ENCODE data around the gene TMEM18.
A peak's percentile ranks its signal among the peaks of the same experiment; 100 is the strongest.
"Not testable (repeated sequence)": the region's sequence is repeated elsewhere in the genome, so short reads cannot be mapped to it uniquely, and the experiment has no call there.

Gene TMEM18

DNA sequence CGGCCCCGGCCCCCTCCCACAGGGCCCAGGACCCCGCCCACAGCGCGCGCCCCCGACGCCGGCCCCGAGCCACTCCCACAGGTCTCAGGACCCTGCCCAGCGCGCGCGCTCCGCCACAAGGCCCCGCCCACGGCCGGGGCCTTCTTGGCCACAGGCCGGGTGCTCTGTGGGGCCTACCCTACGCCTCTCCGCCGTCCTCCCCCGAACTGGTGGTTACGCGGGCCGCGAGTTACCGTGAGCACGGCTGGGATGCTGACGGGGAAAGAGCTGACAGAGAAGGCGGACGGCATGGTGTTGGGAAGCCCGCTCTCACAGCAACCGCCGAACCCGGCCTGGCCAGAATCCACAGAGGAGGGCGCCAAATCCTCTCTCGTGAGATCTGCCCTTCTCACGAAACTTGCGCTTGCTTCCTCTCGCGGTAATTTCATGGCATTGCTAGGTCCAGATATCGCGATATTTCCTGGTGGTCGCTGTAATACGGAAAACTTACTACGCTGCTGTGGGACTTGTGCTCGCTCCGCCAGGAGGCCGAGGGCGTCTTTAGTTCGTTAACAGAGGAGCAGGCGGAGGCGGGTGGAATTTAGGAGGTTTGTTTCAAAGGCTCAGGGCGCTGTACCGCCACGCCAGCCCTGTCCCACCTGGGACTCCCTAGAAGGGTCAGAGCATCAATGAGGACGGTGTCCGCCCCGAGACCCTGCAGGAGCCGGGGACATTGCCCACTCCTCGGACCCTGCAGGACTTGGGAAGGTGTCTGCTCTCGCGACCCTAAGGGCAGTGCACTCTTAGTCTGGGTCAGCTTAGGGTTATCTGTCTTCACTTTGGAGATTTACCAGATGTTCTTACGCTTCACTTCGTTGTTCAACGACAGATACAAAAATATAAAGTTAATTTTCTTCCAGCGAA, at the start of gene TMEM18:
Gene TMEM18 (minus strand): TSS at position 351 of the 903 bp plus-strand sequence. CDS start 61 bp downstream, at position 290.
- peak; percentile 96 for DNase-seq

DNA sequence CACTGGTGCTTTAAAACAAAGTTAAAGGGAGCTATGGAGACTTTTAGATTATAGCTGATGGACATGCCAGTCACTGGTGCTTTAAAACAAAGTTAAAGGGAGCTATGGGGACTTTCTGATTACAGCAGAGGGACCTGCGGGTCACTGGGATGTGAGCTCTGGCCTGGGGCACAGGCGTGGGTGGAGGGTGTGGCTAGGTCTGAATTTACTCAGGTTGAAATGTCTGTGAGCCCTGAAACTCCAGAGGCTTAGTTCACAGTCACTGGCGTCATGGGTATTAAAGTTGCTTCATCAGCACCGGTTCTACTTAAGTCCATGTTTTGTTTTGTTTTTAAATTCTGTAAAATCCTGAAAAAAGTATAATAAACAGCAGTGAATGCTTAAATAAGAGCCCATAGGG, 49.0 kb upstream of the TMEM18 start:
- no peak for DNase-seq

DNA sequence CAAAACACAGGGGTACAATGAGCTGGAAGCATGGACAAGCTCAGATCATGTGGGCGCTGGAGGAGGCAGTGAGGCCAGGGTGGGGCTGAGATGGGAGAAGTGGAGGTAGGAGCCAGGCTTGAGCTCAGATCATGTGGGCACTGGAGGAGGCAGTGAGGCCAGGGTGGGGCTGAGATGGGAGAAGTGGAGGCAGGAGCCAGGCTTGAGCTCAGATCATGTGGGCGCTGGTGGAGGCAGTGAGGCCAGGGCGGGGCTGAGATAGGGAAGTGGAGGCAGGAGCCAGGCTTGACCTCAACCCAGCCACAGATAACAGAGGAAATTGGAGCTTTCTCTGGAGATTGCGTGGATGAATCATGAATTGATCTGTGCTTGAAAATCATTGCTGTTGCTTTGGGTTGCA, 48.3 kb upstream of the TMEM18 start:
- no peak for DNase-seq

DNA sequence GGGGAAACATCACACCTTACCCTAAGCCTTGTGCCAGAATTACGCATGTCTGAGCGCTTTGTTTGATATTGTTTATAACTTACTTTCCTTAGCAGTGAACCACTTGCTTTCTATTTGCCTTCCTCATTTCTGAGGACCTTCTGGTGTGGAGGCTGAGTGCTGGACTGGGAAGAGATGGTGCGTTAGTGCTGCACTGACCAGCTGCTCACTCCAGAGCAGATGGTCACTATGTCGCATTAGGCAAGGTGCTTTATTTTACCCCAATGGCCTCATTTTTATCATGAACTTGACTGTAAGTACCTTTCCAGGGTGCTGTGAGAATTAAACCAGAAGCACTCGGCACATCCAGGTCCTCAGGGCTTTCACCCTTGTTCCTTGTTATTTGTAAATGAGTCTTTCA, 46.6 kb upstream of the TMEM18 start:
- DNase-seq = no peak

DNA sequence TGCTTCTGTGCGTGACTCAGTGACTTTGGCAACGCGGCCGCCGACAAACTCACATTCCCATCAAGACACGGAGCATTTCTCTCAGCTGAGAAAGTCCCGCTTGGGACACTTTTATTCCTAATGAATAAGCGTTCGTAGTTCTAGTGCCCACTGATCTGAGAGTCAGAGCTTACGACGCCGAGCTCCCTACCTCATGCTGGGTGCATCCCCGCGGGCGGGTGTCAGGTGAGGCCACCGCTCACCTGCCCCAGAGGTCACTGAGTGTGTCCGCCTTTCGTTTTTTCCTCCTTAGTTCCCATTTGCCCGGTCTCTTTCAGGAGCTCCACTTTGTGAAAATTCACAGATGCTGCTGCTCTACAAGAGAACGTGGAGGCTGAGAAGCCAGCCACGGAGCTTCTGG, 43.6 kb upstream of the TMEM18 start:
- no peak for DNase-seq

DNA sequence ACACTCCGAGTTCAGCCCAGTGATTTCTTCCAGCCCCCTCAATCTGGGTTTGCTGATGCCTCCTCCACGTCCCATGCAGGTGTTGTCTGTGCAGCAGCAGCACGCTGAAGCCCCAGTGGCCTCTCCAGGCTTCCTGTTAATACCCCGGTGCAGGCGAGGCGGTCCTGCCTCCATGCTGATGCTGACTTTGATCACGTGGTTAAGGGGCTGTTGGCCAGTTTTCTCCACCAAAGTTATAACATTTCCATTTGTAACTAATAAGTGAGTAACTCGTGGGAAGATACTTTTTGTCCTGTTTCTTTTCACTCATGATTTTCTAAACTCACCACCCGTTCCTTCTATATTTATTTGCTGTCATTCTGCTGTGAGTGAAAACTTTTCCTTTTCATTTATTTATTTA, 42.5 kb upstream of the TMEM18 start:
- DNase-seq = no peak

DNA sequence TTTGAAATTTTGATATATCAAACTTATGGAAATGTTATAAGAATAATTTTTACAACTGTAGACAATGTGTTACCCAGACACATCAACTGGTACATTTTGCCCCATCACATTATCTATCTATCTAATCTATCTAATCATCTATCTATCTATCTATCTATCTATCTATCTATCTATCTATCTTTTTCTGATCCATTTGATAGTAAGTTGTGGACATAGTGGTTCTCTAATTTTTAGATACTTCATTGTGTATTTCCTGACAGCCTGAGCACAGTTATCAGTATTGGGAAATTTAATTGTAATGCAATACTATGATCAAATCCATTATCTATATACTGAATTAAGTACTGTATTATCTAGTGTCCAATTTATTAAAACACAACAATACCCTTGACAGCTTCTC, 42.0 kb upstream of the TMEM18 start:
- no peak for DNase-seq

DNA sequence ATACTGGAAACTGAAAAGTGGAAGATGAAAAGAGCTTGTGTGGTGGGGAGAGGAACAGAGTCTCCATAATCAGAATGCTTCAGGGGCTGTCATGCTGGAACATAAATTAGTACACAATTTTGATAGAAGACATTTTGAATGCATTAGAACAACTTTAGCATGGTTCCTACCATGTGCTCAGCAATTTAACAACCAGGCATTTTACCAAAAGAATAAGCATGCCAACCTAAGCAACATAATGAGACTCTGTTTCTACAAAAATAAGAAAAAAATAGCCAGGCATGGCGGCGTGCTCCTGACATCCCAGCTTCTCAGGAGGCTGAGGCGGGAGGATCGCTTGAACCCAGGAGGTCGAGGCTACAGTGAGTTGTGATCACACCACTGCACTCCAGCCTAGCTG, 40.5 kb upstream of the TMEM18 start:
- DNase-seq = no peak

DNA sequence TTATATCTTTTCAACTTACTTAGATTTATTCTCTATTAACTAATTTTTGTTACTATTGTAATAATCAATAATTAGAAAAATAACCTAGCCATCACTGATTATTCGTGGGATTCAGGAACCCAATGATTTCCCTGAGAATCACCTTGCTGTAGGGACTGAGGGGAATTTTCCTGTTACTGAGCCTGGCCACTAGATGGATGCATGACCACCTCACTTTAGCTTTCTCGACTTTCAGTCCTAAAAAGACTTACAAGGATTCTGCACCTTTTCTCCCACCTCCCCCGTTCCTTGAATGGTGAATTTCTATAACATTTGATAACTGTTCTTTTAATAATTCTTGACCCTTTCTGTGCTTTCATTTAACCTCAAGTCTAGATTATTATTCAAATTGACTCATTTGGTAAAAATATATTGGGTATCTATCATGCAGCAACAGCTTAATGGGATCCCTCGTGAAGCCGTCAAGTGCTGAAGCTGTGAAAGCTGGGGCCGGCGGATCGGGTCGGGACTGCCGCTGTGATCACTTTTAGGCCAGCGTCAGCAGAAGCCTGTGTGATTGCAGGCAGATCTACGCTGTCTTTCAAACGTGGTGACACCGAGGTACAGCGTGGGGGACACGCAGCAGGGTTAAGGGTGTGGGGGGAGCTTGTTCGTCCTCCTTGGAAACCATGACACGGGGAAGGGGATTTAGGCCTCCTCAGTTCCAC, 38.8 kb upstream of the TMEM18 start:
- DNase-seq = no peak

DNA sequence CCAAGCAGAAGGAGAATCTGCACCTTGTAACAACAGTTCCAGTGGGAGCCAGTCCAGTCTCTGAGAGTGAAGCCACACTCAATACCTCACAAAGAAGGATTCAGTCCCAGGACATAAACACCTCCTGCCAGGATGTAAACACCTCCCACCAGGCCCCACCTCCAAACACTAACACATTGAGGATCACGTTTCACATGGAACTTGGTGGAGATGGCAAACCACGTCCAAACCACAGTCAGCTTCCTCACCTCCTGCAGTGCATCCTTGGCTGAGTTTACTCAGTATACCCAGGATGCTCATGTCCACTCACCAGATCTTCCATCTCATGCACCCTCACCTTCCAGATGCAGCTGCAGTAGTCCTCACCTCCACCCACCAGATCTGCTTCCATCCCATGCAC, 37.8 kb upstream of the TMEM18 start:
- DNase-seq = no peak

DNA sequence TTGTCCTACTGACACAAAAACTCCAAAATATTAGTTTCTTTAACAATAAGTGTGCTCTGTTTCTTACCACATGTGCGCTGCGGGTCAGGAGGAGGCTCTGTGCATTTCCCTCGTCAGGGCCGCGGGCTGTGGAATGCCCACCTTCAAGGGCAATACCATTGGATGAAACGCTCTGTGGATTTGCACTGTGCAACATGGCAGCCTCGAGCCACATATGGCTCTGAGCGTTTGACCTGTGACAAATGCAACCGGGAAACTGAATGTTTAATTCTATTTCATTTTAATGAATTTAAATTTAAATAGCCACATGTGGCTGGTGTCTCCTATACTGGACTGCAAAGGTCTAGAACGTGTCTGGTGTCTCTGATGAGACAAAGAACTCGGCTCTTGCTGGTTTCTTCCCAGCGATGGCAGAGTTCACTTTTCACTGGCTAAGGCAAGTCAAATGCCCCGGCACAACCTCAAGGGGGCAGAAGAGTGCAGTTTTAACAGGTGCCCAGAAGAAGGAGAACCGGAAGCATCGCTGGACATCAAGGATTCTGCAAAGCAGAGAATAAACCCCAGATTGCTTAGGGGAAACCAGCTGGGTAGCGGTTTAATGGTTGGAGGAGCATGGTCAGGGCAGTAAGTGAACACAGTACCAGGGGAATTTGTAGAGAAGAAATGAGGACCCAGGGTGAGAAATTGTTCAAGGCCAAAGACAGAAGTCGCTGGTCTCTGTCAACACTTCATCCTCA, 37.0 kb upstream of the TMEM18 start:
- DNase-seq = peak; percentile 70

DNA sequence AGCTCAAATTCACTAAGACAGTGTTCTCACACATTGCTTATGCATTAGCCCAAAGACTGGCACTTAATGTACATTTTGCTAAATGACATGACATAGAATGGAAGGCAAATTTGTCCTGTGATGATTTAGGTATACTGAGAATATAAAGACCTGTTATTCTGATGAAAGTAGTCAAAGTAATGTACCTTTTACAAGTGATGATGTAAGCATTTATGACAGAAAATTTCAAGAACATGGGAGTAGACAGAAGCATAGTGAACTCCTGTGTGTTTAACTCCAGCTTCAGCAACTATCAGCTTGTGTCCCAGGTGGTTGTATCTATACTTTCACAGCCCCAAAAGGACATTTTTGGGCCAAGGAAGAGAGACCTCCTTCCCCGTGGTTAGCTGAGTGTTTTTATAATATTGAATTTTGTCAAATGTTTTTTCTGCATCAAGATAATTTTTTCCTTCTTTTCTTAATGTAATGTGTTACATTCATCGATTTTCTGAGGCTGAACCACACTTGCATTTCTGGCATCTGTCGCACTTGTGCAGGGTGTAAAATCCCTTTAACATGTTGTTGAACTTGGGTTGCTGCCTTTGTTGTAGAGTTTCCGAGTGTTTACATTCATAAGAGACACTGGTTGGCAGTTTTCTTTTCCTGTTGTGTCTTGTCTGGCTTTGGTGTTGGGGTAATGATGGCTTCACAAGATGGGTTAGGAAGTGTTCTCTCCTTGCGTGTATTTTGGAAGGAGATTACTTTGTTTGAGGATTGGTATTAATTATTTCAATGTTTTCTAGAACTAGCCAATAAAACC, 33.9 kb upstream of the TMEM18 start:
- no peak for DNase-seq

DNA sequence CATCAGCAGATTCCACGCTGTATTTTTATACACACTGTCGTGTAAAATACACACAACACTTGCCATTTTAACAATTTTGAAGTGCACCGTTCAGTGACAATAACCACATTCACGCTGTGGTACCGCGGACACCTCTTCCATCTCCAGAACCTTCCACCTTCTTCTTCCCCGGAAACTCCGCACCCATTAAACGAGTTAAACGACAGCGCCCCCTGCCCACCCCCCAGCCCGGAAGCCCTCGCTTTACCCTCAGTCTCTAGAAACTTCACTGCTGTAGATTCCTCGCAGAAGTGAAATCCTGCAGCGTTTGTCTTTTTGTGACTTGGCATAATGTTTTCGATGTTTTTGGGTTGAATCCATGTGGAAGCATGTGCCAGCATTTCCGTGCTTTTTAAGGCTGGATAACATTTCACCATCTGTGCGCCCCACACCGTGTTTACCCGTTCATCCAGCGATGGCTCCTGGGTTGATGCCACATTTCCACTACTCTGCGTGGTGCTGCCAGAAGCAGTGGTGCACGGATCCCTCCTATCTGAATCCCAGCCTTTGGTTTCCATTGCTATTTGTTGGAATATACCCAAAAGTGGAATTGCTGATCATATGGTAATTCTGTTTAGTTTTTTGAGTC, 32.0 kb upstream of the TMEM18 start:
- DNase-seq = no peak

DNA sequence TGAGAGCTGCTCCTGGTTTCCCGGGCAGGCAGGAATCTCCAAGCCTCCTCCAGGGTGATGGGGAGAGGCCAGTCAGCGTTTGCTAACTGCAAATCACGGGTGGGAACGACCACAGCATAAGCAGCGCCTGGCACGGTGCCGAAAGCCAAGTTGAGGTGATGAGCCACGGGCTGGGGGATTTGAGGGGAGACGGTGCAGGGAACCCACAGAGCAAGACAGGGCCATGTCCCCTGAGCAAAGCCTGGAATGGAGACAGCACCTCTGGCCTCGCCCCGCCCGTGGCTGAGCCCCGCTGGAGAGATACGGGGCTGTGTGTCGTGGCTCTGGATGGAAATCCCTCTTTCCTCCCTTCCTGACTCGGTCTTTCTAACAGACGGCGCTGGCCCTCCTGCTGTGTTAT, 31.5 kb upstream of the TMEM18 start:
- DNase-seq = no peak

DNA sequence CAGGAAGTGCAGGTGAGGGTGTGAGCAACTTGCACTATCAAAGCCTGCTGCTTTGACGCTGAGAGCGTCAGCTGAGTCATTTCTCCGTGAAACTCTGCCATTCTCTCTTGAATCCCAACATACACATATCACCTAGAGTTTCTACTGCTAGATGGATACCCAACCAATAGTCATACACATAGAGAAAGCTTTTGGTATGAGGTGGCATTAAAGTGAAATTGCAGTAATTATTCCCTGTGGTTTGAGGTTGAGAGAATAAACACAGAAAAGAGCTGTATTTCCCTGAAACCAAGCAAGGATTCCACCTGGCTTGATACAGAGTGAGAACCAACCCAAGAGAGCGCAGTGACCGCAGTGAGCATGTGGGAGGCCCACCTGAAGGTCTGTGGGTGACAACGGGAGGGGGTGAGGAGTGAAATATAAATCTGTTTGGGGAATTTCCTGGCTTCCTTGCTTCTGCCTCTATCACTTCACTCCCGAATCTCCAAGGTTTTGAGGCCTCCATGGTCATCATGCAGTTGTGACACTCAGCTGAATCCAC, 28.8 kb upstream of the TMEM18 start:
- peak; percentile 36 for DNase-seq

DNA sequence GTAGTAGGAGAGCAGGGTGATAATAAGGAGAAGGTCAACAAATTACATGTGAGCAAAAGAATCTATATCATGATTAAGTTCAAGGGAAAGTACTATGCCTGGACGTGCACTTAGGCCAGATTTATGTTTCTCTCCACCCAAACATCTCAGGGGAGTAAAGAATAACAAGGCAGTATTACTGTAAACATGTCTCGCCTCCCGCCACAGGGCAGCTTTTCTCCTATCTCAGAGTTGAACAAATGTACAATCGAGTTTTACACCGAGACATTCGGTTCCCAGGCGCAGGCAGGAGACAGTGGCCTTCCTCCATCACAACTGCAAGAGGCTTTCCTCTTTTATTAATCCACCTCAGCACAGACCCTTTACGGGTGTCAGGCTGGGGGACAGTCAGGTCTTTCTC, 25.6 kb upstream of the TMEM18 start:
- not testable (repeated sequence) for DNase-seq

DNA sequence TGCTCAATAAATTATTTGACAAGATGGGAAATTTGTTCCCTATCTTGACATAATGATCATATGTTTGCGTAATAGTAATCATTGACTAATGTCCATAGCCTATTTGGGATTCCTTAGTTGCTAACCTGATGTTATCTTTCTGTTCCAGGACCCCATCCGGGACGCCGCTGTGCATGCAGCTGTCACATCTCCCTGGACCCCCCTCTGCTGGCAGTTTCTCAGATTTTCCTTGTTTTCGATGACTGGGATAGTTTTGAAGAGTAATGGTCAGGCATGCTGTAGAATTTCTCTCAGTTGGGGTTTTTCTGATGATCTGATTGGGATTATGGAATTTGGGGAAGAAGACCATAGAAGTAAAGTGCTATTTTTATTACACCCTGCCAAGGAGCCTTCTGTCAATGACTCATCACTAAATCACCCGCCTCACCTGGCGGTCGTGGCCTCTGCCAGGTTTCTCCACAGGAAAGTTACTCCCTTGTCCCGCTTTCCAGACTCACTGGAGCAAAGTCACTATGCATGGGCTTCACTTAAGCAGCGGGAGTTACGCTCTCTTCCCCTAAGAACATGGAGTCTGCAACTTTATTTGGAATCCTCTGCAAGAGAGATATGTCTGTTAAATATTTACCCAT, 19.9 kb upstream of the TMEM18 start:
- no peak for DNase-seq

DNA sequence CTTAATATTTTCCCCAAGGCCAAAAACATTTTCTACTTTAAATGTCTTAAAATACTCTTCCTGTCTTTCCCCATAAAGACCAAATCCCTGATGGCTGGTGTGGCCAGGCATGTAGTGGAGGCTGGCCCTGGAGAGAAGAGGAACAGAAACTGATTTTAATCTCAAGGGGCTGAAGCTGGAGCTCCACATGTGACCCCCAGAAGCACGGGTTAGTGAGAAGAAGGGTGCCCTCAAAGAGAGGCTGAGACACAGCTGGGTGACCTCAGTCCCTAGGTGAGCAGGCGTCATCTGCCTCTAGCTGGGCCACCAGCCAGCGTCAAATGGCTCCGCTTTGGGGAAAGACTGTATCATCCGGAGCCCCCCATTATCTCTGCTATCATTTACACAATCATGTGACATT, 19.3 kb upstream of the TMEM18 start:
- DNase-seq = no peak

DNA sequence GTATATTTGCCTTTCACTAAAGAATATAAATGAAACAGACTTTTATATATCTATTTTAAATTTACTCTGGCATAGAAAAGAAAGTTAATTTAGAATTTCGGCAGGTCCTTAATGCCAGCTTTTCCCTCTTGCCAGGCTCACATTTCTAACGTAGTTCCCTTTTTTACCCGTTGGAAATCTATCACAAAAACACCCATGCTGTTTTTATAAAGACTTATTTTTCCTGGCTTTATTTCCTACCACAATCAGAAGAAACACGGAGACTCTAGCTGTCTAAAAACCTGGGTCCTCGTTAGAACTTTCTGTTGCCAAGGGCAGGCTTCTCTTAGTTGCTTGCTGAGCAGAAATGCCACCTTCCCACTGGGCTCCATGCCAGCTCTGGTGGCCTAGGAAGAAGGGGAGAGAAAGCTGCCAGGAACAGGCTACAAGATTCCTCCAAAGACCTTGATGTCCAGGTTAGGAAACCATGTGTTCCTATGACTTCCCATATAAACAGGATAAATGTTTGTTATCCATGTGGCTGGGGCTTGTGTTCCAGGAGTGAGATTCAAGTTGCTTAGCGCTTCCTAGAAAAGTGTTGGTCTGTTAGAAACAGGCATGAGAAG, 17.8 kb upstream of the TMEM18 start:
- DNase-seq = no peak

DNA sequence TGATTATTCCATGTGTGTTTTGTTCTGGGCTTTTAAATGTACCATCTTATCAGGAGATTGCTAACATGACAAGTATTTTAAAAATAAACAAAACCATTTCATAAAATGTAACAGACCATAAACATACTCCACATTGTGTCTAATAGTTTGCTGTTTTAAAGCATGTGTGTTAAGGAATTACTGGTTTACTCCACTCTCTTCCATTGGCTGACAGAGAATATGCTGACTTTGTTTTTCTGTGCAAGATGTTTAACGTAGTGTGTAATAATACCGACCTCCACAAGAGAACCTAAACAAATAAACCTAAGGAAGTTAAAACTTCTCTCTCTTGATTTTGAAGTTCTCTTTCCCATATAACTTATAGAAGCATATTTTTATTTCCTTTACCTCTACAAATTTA, 17.0 kb upstream of the TMEM18 start:
- DNase-seq = no peak

DNA sequence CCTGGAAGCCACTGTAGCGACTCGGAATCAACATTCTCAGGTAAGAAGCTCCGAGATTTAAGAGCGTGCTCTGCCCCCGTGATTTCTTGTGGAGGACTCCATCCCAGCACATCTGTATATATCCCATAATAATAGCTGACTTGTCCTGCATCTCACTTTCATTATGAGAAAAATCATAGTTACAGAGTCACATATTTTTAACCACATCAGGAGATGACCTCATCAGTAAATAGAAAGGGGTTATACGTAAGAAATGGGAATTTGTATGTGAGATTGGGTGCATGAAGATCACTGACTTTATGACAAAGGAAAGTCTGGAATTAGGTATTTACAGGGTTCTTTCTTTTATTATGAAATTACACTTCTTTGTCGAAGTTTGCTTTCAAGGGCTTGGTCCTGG, 16.4 kb upstream of the TMEM18 start:
- no peak for DNase-seq
